Measurements from ENCODE around the gene CYP2E1. TPM values are rescaled to one million over a fixed set of nuclear protein-coding genes. Genes with fewer than 3 reads are reported as not detected.
"Not testable (repeated sequence)": the region's sequence is repeated elsewhere in the genome, so short reads cannot be mapped to it uniquely, and the experiment has no call there.

Gene CYP2E1
- total RNA-seq, 2 experiments from 2014 or later: not detected

DNA sequence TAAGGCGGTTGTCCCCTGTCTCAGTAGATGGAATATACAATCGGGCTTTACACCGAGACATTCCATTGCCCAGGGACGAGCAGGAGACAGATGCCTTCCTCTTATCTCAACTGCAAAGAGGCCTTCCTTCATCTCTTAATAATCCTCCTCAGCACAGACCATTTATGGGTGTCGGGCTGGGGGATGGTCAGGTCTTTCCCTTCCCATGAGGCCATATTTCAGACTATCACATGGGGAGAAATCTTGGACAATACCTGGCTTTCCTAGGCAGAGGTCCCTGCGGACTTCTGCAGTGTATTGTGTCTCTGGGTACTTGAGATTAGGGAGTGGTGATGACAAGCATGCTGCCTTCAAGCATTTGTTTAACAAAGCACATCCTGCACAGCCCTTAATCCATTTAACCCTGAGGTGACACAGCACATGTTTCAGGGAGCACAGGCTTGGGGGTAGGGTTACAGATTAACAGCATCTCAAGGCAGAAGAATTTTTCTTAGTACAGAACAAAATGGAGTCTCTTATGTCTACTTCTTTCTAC is 14.3 kb downstream of the CYP2E1 start:
- not testable (repeated sequence) for H3K9me3 Mint-ChIP-seq, H3K4me1 Mint-ChIP-seq, DNase-seq, H3K36me3 Mint-ChIP-seq, H3K4me3 Mint-ChIP-seq, H3K27ac Mint-ChIP-seq, H3K27me3 Mint-ChIP-seq

DNA sequence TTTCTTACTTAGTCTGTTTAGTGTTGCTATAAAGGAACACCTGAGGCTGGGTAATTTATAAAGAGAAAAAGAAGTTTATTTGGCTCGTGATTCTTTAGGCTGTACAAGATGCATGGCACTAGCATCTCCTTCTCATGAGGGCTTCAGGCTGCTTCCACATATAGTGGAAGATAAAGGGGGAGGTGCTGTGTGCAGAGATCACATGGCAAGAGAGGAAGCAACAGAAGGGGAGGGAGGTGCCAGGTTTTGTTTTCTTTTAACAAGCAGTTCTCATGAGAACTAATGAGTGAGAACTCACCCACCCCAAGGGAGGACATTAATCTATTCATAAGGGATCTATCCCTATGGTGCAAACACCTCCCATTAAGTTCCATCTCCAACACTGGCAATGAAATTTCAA is 17.3 kb downstream of the CYP2E1 start:
- H3K4me1 Mint-ChIP-seq: no peaks in the 10 kb centered on the region
- no peak for DNase-seq
- peaks cover 11% of the 10 kb centered on the region for H3K9me3 Mint-ChIP-seq
- H3K36me3 Mint-ChIP-seq: peaks cover 5% of the 10 kb centered on the region
- H3K27ac Mint-ChIP-seq: no peak overlapping the region
- H3K27me3 Mint-ChIP-seq: peaks cover 23% of the 10 kb centered on the region
- no peak overlapping the region for H3K4me3 Mint-ChIP-seq

DNA sequence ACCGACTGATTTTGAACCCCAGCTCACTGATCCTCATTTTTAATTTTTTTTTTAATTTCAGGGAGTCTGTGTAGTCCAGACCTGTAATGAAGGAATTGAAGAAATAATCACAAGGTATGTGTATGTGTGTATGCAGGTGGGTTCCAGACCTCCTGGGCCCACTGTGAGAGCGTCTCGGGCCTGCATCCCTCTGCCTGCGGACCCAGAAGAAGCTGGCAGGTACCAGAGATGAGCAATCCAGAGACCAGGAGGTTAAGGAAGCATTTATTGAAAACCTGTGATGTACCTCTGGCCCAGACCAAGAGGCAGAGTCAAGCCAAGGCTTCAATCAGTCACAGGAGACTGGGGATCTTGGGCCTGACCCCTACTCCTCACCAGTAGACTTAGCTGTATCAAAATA is 27.4 kb downstream of the CYP2E1 start:
- Mint-ChIP-seq H3K27me3 (peaks cover 13% of the 10 kb centered on the region), H3K27ac (no peak overlapping the region), H3K36me3 (no peaks in the 10 kb centered on the region), H3K9me3 (no peaks in the 10 kb centered on the region), H3K4me1 (no peaks in the 10 kb centered on the region), H3K4me3 (no peak overlapping the region)
- no peak for DNase-seq

DNA sequence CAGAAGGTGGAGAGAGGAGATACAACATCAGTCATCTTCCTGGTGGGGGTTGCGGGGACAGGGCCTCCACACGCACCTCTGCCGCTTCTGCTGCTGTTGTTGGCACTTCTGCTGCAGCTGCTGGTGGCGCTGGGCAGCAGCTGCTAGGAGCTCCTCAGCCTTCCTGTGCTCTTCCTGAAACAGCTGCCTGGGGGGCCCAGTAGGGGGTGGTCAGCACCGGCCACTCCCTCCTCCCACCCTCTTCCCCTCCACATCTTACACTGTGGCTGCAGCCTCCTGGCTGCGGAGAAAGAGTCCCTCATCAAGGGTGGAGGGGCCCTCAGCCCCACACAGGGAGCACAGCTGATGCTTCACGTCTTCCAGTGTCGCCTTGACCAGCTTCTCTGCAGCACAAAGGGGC is 28.4 kb downstream of the CYP2E1 start:
- Mint-ChIP-seq H3K36me3 (no peaks in the 10 kb centered on the region), H3K4me3 (no peak overlapping the region), H3K9me3 (no peaks in the 10 kb centered on the region), H3K4me1 (no peaks in the 10 kb centered on the region), H3K27ac (no peak overlapping the region), H3K27me3 (peaks cover 5% of the 10 kb centered on the region)
- DNase-seq: no peak

DNA sequence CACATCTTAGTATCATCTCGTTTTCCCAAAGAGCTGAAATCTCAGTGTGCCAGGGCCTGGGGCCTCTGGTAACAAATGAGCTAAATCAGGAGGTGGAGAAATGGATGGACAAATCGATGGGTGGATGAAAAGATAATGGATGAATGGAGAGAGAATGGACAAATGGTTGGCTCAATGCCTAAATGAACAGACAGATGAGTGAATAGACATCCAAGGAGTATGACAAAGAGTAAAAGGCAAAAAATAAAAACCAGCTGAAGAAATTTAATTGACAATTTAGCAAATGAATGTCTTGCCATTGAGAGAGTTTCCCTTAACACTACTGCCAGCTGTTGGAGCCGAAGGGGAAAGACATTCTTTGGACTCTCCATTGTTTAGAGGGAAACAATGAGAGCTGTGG is 30.2 kb downstream of the CYP2E1 start:
- DNase-seq: no peak
- peaks cover 4% of the 10 kb centered on the region for H3K27me3 Mint-ChIP-seq
- H3K4me3 Mint-ChIP-seq: no peak overlapping the region
- H3K36me3 Mint-ChIP-seq: no peaks in the 10 kb centered on the region
- no peaks in the 10 kb centered on the region for H3K9me3 Mint-ChIP-seq
- no peak overlapping the region for H3K27ac Mint-ChIP-seq
- H3K4me1 Mint-ChIP-seq: peaks cover 2% of the 10 kb centered on the region

DNA sequence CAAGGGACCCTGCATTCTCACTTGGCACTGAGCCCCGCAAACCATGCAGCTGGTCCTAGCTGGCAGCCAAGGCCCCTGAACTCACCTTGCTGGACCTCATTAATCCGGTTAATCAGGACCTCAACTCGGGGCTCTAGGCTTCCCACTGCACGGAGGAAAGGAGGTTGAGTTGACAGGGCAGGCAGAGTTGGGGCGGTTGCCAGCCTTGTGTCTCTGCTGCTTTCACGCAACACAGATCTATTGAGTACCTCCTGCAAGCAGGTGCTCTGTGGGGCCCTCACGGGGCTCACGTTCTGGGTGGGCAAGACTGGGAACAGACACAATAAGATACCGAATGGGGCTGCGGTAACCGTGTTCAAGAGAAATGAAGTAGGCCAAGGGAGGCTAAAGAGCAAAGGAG is 32.1 kb downstream of the CYP2E1 start:
- Mint-ChIP-seq H3K27ac (no peak overlapping the region), H3K4me3 (no peak overlapping the region), H3K27me3 (peaks cover 4% of the 10 kb centered on the region)

DNA sequence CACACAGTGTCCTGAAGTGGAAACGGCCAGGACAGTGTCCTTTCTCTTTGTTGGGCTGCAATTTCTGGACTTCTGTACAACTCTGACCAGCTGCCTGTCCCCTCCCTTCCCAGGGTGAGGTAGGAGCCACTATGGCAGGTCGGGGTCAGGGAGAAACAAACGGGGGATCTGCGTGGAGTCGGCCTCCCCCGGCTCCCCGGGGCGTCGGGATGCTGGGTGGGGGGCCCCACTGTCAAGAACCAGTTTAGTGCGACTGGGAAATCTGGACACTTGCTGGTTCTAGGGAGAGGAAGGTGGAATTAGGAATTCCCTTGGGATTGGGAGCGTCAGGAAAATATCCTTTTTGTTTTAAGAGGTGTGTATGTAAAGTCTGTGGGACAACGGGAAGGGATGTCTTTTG is 37.7 kb downstream of the CYP2E1 start:
- peaks cover 2% of the 10 kb centered on the region for H3K4me1 Mint-ChIP-seq
- peak overlapping the region; percentile 44 for H3K4me3 Mint-ChIP-seq
- H3K27ac Mint-ChIP-seq: no peak overlapping the region
- no peaks in the 10 kb centered on the region for H3K36me3 Mint-ChIP-seq
- H3K9me3 Mint-ChIP-seq: peaks cover 8% of the 10 kb centered on the region
- no peak for DNase-seq
- peaks cover 21% of the 10 kb centered on the region for H3K27me3 Mint-ChIP-seq

More for the DNA sequence above, 32.1 kb downstream of the CYP2E1 start:
- H3K36me3 Mint-ChIP-seq: no peaks in the 10 kb centered on the region
- H3K4me1 Mint-ChIP-seq: peaks cover 2% of the 10 kb centered on the region
- no peaks in the 10 kb centered on the region for H3K9me3 Mint-ChIP-seq
- DNase-seq: no peak

DNA sequence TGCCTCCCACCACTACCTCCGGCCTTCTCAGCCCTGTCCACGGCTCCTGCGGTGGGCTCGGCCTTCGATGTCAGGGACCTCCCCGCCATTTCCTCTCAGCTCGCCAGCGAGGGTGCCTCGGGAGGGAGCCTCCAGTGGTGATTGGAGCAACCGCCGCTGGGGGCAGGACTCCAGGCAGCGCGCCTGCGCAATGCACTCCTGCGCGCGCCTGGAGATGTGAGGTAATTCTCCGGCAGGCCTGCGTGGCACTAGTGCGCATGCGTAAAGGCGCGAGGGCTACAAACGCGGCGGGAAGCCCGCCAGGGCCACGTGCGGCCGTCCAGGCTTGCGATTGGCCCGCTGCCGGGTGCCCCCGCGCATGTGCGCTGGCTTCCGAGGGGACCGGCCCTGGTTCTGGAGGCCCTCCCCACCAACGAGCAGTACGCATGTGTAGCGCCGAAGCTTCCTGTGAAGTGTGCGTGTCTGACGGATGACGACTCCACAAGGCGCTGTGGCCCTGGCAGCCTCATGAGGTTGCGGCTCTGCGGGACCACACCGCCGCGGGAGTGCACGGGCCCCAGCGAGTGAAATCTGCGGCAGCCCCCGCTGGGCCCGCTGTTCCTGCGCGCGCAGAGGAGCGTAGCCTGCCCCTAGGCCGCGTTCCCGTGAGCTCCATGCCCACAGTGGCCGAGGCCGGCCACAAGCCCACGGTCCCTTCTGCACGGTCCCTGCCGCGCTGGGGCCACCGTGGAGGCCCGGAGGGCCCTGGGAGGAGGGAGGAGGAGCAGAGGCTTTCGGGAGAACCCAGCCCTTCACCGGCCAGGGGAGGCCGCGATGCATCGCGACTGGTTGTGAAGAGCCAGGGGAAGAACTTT is 38.5 kb downstream of the CYP2E1 start, which contains the start of gene SYCE1:
Gene SYCE1 (minus strand): TSS at position 143 of the 854 bp plus-strand sequence. CDS start 54 bp downstream, at position 89.
- peaks cover 8% of the 10 kb centered on the region for H3K9me3 Mint-ChIP-seq
- H3K27me3 Mint-ChIP-seq: peaks cover 21% of the 10 kb centered on the region
- no peaks in the 10 kb centered on the region for H3K36me3 Mint-ChIP-seq
- no peak within 1 kb of the TSS for H3K27ac Mint-ChIP-seq
- peaks cover 2% of the 10 kb centered on the region for H3K4me1 Mint-ChIP-seq
- DNase-seq: peak; percentile 45
- H3K4me3 Mint-ChIP-seq: peak within 1 kb of the TSS; percentile 44

DNA sequence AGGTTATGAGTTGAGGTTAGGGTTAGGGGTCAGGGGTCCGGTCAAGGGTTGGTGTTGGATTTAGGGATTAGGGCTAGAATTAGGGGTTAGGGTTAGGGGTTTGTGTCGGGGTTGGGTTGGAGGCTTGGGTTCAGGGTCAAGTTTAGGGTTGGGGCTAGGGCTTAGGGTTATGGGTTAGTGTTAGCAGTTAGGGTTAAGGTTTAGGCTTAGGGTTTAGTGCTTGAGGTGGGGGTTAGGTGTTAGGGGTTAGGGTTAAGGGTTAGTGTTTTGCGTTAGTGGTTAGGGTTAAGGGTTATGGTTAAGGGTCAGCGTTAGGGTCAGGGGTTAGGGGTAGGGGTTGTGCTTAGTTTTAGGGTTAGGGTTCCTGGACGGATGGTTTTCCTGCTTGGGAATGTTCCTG is 40.0 kb downstream of the CYP2E1 start:
- Mint-ChIP-seq H3K27ac (no peak overlapping the region), H3K36me3 (no peaks in the 10 kb centered on the region), H3K9me3 (peaks cover 8% of the 10 kb centered on the region), H3K4me3 (no peak overlapping the region), H3K27me3 (peaks cover 21% of the 10 kb centered on the region), H3K4me1 (no peaks in the 10 kb centered on the region)
- DNase-seq: no peak

DNA sequence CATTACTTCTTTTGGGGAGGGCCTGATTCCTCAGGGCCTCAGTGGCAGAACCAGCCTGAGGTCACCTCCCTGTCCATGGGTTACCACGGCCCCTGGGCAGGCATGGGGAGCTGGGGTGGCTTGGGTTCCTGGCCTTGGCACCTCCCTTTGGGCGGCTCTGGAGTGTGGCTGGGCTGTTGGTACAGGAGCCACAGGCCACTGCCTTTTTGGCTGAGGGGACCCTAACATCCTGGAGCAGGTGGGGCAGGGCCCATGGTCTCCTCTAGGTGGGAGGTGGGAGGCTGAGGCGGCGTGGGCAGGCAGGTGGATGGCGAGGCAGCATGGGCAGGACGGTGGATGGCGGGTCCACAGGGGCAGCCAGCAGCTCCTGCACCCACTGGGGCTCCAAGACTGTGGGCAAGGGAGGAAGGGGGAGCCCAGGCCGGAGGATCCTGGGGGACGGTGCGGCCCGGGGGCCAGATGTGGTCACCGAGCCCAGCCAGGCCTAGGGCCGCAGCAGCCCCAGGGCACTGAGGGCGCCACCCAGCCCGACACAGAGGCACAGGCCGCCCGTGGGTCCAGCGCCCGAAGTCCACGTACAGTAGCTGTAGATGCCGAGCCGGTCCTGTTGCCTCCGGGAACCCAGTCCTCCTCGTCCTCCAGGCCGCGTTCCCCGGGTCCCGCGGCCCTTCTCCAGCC is 40.6 kb downstream of the CYP2E1 start:
- DNase-seq: no peak
- no peaks in the 10 kb centered on the region for H3K4me1 Mint-ChIP-seq
- H3K4me3 Mint-ChIP-seq: no peak overlapping the region
- no peak overlapping the region for H3K27ac Mint-ChIP-seq
- H3K36me3 Mint-ChIP-seq: no peaks in the 10 kb centered on the region
- H3K9me3 Mint-ChIP-seq: peaks cover 8% of the 10 kb centered on the region
- peaks cover 21% of the 10 kb centered on the region for H3K27me3 Mint-ChIP-seq

DNA sequence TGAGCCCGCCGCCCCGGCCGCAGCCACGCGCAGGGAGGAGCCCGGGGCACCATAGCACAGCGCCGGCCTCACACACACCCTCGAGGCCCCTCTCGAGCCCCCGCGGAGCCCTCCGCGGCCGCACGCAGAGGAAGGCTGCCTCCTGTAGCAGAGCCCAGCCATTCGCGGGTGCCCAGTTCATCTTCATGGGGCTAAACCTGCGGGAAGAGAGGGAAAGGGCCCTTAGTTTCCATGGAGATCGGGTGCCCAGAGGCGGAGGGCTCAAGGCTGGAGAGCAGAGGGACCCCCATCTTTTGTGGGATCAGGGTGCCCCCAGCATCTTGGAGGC is 41.1 kb downstream of the CYP2E1 start:
- no peak overlapping the region for H3K4me3 Mint-ChIP-seq
- no peak overlapping the region for H3K27ac Mint-ChIP-seq
- DNase-seq: no peak
- H3K36me3 Mint-ChIP-seq: peaks cover under 1% of the 10 kb centered on the region
- peaks cover 21% of the 10 kb centered on the region for H3K27me3 Mint-ChIP-seq
- peaks cover 12% of the 10 kb centered on the region for H3K9me3 Mint-ChIP-seq
- no peaks in the 10 kb centered on the region for H3K4me1 Mint-ChIP-seq

DNA sequence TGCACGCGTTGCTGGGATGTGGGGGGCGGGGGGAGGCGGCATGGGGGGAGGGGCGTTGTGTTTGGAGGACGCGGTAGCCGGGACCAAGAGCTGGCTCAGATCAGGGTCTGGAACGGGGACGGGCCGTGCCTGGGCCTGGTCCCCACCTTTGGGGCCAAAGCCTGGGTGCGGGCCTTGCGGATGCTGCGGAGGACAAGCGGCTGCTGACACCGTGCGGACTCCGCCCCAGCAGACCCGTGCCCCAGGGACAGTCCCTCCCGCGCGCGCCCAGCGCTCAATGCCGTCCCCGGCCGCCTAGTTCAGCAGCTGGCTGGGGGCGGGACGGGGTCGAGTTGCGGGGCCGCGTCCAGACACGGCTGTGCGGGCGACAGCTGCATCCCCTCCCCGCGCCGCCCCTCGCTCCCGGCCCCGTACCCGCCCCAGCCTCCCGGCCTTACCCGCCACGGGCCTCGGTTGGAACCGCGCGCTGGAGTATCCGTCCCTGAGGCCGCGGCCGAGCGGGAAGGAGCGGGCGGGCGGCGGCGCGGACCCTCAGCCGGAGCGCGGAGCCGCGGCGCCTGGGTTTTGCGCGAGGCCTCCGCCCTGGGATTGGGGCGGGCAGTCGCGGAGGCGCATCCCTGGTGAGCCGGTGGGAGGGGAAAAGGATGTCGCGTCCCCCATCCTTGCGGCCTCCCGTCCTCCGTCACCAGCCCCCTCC is 41.8 kb downstream of the CYP2E1 start:
- not testable (repeated sequence) for H3K36me3 Mint-ChIP-seq, H3K27ac Mint-ChIP-seq, H3K4me1 Mint-ChIP-seq, DNase-seq, H3K4me3 Mint-ChIP-seq
- peaks cover 25% of the 10 kb centered on the region for H3K27me3 Mint-ChIP-seq
- peaks cover 16% of the 10 kb centered on the region for H3K9me3 Mint-ChIP-seq

DNA sequence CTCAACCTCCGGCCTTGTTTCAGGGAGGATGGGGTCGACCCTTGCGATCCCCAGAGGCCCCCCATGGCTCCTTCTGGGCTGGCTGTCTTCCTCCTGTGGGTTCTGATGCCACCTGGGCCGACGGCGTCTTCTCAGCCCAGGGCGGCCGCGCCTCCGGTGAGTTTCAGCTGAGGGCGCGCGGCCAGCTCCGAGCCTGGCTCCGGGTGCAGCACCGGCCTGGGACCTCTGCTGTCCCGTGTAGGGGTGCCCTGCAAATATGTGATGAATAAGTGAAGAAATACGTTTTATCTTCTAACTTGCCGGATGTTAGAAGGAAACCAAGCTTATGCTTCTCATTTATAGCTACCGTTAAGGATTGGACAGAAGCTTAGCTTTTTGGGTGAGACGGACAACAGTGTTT is 42.6 kb downstream of the CYP2E1 start:
- H3K4me3 Mint-ChIP-seq, H3K27ac Mint-ChIP-seq, H3K4me1 Mint-ChIP-seq, H3K36me3 Mint-ChIP-seq, DNase-seq: not testable (repeated sequence)
- Mint-ChIP-seq H3K27me3 (peaks cover 20% of the 10 kb centered on the region), H3K9me3 (peaks cover 16% of the 10 kb centered on the region)

DNA sequence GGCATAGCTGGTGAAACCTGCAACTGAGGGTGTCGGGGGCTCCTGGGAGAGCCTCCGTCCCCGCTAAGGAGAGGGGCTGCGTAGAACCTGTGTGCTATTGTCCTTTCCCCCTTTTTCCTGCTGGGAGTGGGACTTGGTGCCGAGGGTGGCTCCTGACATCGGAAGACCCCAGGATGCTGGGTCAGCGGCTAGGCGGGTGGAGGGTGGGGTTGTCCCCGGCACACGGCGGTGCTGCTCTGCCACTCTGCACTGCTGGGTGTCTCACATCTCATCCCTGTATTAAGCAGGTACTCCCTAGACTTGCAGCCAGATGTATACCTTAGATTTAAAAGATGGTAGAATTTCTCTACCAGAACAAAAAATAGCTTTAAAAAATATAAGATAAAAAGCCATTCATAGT is 44.9 kb downstream of the CYP2E1 start:
- not testable (repeated sequence) for H3K4me1 Mint-ChIP-seq, H3K27ac Mint-ChIP-seq, H3K4me3 Mint-ChIP-seq, H3K36me3 Mint-ChIP-seq, DNase-seq
- H3K27me3 Mint-ChIP-seq: peaks cover 11% of the 10 kb centered on the region
- H3K9me3 Mint-ChIP-seq: peaks cover 13% of the 10 kb centered on the region

DNA sequence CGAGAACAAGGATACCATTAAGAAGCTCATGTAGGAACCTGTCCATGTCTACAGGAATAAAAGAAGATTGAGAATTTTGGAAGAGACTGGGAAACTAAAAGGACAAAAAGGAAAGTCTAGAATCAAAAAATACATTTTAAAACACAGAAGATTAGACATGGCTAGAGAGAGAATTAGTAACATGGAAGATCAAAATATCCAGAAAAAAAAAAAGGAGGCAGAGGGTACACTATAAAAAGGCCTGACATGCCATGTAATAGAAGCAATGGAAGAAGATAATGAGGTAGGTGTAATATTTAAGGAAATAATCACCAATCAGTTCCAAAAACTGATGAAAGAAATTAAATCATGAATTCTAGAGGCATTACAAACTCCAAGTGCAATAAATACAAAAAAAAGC is 46.3 kb downstream of the CYP2E1 start:
- H3K9me3 Mint-ChIP-seq, H3K4me3 Mint-ChIP-seq, H3K4me1 Mint-ChIP-seq, H3K27ac Mint-ChIP-seq, H3K36me3 Mint-ChIP-seq, H3K27me3 Mint-ChIP-seq, DNase-seq: not testable (repeated sequence)
